MM.1S (cell line): Measurements from ENCODE around the gene ANKHD1.

Experiments used
- DNase-seq: peaks from one replicate; pipeline ENCODE4 v3.0.0-alpha.2; 2015
- H2AFZ ChIP-seq: fragments of 300-600 bp; sonication (generic); 2 replicates; pipeline ENCODE4 v1.6.0; 2016; ENCODE audit warnings: antibody characterized with exemption, low read length
- H3F3A ChIP-seq: fragments of 300-600 bp; sonication (generic); 2 replicates; pipeline ENCODE4 v1.6.1; 2016; ENCODE audit warnings: mild to moderate bottlenecking, antibody characterized with exemption, low read length, moderate library complexity, mixed read lengths; ENCODE audit not compliant: insufficient read depth
- H3K27ac ChIP-seq: fragments of 300-600 bp; sonication (generic); 2 replicates; pipeline ENCODE4 v1.5.1; 2016; ENCODE audit warnings: mild to moderate bottlenecking, low read length
- H3K27me3 ChIP-seq: fragments of 300-600 bp; sonication (generic); replicated peaks from 2 replicates; pipeline ENCODE4 v1.6.0; 2016; ENCODE audit warnings: low read length; ENCODE audit not compliant: insufficient read depth
- H3K36me3 ChIP-seq: fragments of 300-600 bp; sonication (generic); replicated peaks from 2 replicates; pipeline ENCODE4 v1.6.1; 2016; ENCODE audit warnings: mild to moderate bottlenecking, low read length, mixed read lengths; ENCODE audit not compliant: insufficient read depth
- H3K4me1 ChIP-seq: fragments of 300-600 bp; sonication (generic); 2 replicates; pipeline ENCODE4 v1.6.1; 2016; ENCODE audit warnings: low read length, mixed read lengths
- H3K4me2 ChIP-seq: fragments of 300-600 bp; sonication (generic); 2 replicates; pipeline ENCODE4 v1.6.0; 2016; ENCODE audit warnings: low read depth, low read length
- H3K4me3 ChIP-seq: fragments of 300-600 bp; sonication (generic); 2 replicates; pipeline ENCODE4 v1.5.1; 2016; ENCODE audit warnings: low read length, mixed read lengths
- H3K79me2 ChIP-seq: fragments of 300-600 bp; sonication (generic); 2 replicates; pipeline ENCODE4 v1.6.1; 2016; ENCODE audit warnings: mixed run types, low read length, mixed read lengths
- H3K9ac ChIP-seq: fragments of 300-600 bp; sonication (generic); 2 replicates; pipeline ENCODE4 v1.6.1; 2016; ENCODE audit warnings: low read length, mixed read lengths
- H3K9me2 ChIP-seq: fragments of 300-600 bp; sonication (generic); replicated peaks from 2 replicates; pipeline ENCODE4 v1.6.1; 2016; ENCODE audit warnings: mild to moderate bottlenecking, low read length, mixed read lengths; ENCODE audit not compliant: insufficient read depth
- H3K9me3 ChIP-seq: fragments of 300-600 bp; sonication (generic); replicated peaks from 2 replicates; pipeline ENCODE4 v1.6.1; 2016; ENCODE audit warnings: mild to moderate bottlenecking, low read length, mixed read lengths; ENCODE audit not compliant: insufficient read depth
- H4K20me1 ChIP-seq: fragments of 300-600 bp; sonication (generic); 2 replicates; pipeline ENCODE4 v1.6.1; 2016; ENCODE audit warnings: mild to moderate bottlenecking, low read length, moderate library complexity, mixed read lengths; ENCODE audit not compliant: insufficient read depth
- CTCF ChIP-seq: fragments of 300-600 bp; sonication (generic); IDR thresholded peaks from 2 replicates; pipeline ENCODE4 v1.5.1; 2016; ENCODE audit warnings: antibody characterized with exemption, low read length, mixed read lengths
- EZH2 ChIP-seq: fragments of 300-600 bp; sonication (generic); optimal IDR thresholded peaks from 2 replicates; pipeline ENCODE3; 2017; ENCODE audit warnings: low read depth, mild to moderate bottlenecking, antibody characterized with exemption, low read length, mixed read lengths
- EZH2phosphoT487 ChIP-seq: fragments of 300-600 bp; sonication (generic); IDR thresholded peaks from 2 replicates; pipeline ENCODE4 v1.6.1; 2018; ENCODE audit warnings: antibody characterized with exemption, low read length

Gene ANKHD1

GRCh38 chr5:140570488-140570887, 168.9 kb downstream of the ANKHD1 start:
- Histone ChIP-seq H3K4me1 (peaks cover 36% of the 10 kb centered on the region), H3K36me3 (no peaks in the 10 kb centered on the region), H3K9ac (no peak overlapping the region), H3K4me2 (no peak overlapping the region), H3K9me3 (no peaks in the 10 kb centered on the region), H3K9me2 (no peaks in the 10 kb centered on the region), H3K4me3 (no peak overlapping the region), H2AFZ (no peak overlapping the region), H4K20me1 (no peaks in the 10 kb centered on the region), H3K27ac (no peak overlapping the region), H3K27me3 (no peaks in the 10 kb centered on the region), H3F3A (peaks cover 18% of the 10 kb centered on the region), H3K79me2 (peaks cover 37% of the 10 kb centered on the region)
- DNase-seq = no peak
- TF ChIP-seq EZH2phosphoT487 (no peak), EZH2 (no peak), CTCF (no peak)

GRCh38 chr5:140571105-140571504, 169.5 kb downstream of the ANKHD1 start:
- H3K27ac ChIP-seq = no peak overlapping the region
- no peak for TF ChIP-seq CTCF
- TF ChIP-seq EZH2 = no peak
- TF ChIP-seq EZH2phosphoT487 = no peak
- H3F3A ChIP-seq = peaks cover 18% of the 10 kb centered on the region
- peaks cover 30% of the 10 kb centered on the region for H3K79me2 ChIP-seq
- no peak overlapping the region for H2AFZ ChIP-seq
- H3K27me3 ChIP-seq = no peaks in the 10 kb centered on the region
- H3K4me1 ChIP-seq = peaks cover 30% of the 10 kb centered on the region
- no peak overlapping the region for H3K4me3 ChIP-seq
- no peak overlapping the region for H3K9ac ChIP-seq
- H3K36me3 ChIP-seq = no peaks in the 10 kb centered on the region
- no peaks in the 10 kb centered on the region for H3K9me2 ChIP-seq
- no peak for DNase-seq
- no peak overlapping the region for H3K4me2 ChIP-seq
- H4K20me1 ChIP-seq = no peaks in the 10 kb centered on the region
- no peaks in the 10 kb centered on the region for H3K9me3 ChIP-seq

- Histone ChIP-seq H3K27me3 (no peaks in the 10 kb centered on the region), H3F3A (peaks cover 13% of the 10 kb centered on the region), H3K36me3 (no peaks in the 10 kb centered on the region), H3K9ac (no peak overlapping the region), H3K9me3 (no peaks in the 10 kb centered on the region), H2AFZ (no peak overlapping the region), H3K27ac (no peak overlapping the region), H4K20me1 (no peaks in the 10 kb centered on the region), H3K4me1 (peaks cover 16% of the 10 kb centered on the region), H3K9me2 (no peaks in the 10 kb centered on the region), H3K4me3 (no peak overlapping the region), H3K79me2 (0 out of 2 replicates have a peak, but pooled peaks cover 7% of the 10 kb centered on the region), H3K4me2 (no peak overlapping the region)
- TF ChIP-seq EZH2 = no peak
- TF ChIP-seq CTCF = no peak
- TF ChIP-seq EZH2phosphoT487 = no peak
- no peak for DNase-seq
These were observed 172.1 kb downstream of the ANKHD1 start for GRCh38 chr5:140573683-140574082.
